HepG2 (cell line): ENCODE results near the gene PGRMC2. TPM values are rescaled to one million over a fixed set of nuclear protein-coding genes. Genes with fewer than 3 reads are reported as not detected.

Source experiments
- ATF4 ChIP-seq, 2 experiments: fragments of 450-650 bp in 1 of 2; sonication (generic) in 1 of 2; formaldehyde crosslinking; IDR thresholded peaks; 2 replicates each; pipeline versions ENCODE4 v1.5.0 to v1.8.0; 2020 to 2022; ENCODE audit warnings: mild to moderate bottlenecking in 1 of 2, missing genetic modification reagents in 1 of 2
- CERS6 ChIP-seq: sonication (generic); formaldehyde crosslinking; IDR thresholded peaks from 2 replicates; pipeline ENCODE4 v1.5.0; 2020; ENCODE audit warnings: missing genetic modification reagents
- GRHL1 ChIP-seq: sonication (generic); formaldehyde crosslinking; conservative IDR thresholded peaks from 2 replicates; pipeline ENCODE4 v1.8.0; 2022; ENCODE audit warnings: missing genetic modification reagents
- HNF1B ChIP-seq: sonication (generic); formaldehyde crosslinking; IDR thresholded peaks from 2 replicates; pipeline ENCODE4 v1.5.1; 2020; ENCODE audit warnings: mild to moderate bottlenecking, moderate library complexity, missing genetic modification reagents
- MYNN ChIP-seq: sonication (generic); formaldehyde crosslinking; IDR thresholded peaks from 2 replicates; pipeline ENCODE4 v1.4.0; 2020; ENCODE audit warnings: mild to moderate bottlenecking, low read depth, missing genetic modification reagents
- SAP130 ChIP-seq: IDR thresholded peaks from 2 replicates; pipeline ENCODE4 v1.6.1; 2016; ENCODE audit warnings: low read depth
- TCF7L2 ChIP-seq: IDR thresholded peaks from 2 replicates; pipeline ENCODE4 v1.6.1; 2011; ENCODE audit warnings: mild to moderate bottlenecking, low read depth, low read length, moderate library complexity
- ZFP90 ChIP-seq: sonication (generic); formaldehyde crosslinking; IDR thresholded peaks from 2 replicates; pipeline ENCODE4 v1.8.0; 2022; ENCODE audit warnings: missing genetic modification reagents, mild to moderate bottlenecking, inconsistent platforms, borderline replicate concordance
- ZNF234 ChIP-seq: sonication (generic); formaldehyde crosslinking; conservative IDR thresholded peaks from 2 replicates; pipeline ENCODE4 v1.5.1; 2020; ENCODE audit warnings: mild to moderate bottlenecking, missing genetic modification reagents
- ZNF24 ChIP-seq: fragments of 450-650 bp; IDR thresholded peaks from 2 replicates; pipeline ENCODE4 v1.6.1; 2017; ENCODE audit warnings: antibody characterized with exemption, mild to moderate bottlenecking
- ZNF253 ChIP-seq: sonication (generic); formaldehyde crosslinking; IDR thresholded peaks from 2 replicates; pipeline ENCODE4 v1.8.0; 2022; ENCODE audit warnings: mild to moderate bottlenecking, missing genetic modification reagents, borderline replicate concordance
- ZNF256 ChIP-seq: sonication (generic); formaldehyde crosslinking; conservative IDR thresholded peaks from 2 replicates; pipeline ENCODE4 v1.4.0; 2020; ENCODE audit warnings: missing genetic modification reagents
- ZNF318 ChIP-seq: sonication (generic); formaldehyde crosslinking; IDR thresholded peaks from 2 replicates; pipeline ENCODE4 v1.4.0; 2020; ENCODE audit warnings: mild to moderate bottlenecking, missing genetic modification reagents
- ZNF557 ChIP-seq: sonication (generic); formaldehyde crosslinking; IDR thresholded peaks from 2 replicates; pipeline ENCODE4 v1.4.0; 2020; ENCODE audit warnings: missing genetic modification reagents
- polyA plus RNA-seq, 8 experiments: library from polyadenylated mRNA; depleted of rRNA in 3 of 8; stranded (reverse) in 7 of 8; unstranded in 1 of 8; fragments of >200 nt; fragmentation: Illumina TruSeq in 4 of 8; extraction: Trizol in 4 of 8; gene quantifications; 2 replicates each; pipeline versions ENCODE4 v1.2.1 to v1.2.3, GENCODE V29; 2011 to 2016; ENCODE audit warnings: low read depth in 4 of 8, missing spikeins in 1 of 8, mixed read lengths in 1 of 8; ENCODE audit not compliant: insufficient read depth in 1 of 8
- total RNA-seq, 5 experiments: library from RNA; depleted of rRNA; stranded (reverse); fragments of >200 nt; fragmentation: Illumina TruSeq; extraction: Trizol; gene quantifications; 2 replicates each; pipeline ENCODE4 v1.2.3, GENCODE V29; 2016; ENCODE audit warnings: low read depth in 1 of 5

PGRMC2 gene
- total and polyA plus RNA-seq, 2 of the 13 experiments (the other 11 are each of a cell fraction or from before 2014, with no cell fraction given), result 16.0 to 19.8 TPM

GRCh38 chr4:128287871-128288688 lies 467 bp upstream of the PGRMC2 start (continued):
- TF ChIP-seq ZNF318 (CRISPR knock-in tag) (peak; percentile 96), GRHL1 (peak; percentile 60; the same call in 1 of the 2 replicates), ZNF24 (no peak), MYNN (CRISPR knock-in tag) (peak; percentile 97), ZFP90 (peak; percentile 98), ZNF253 (CRISPR knock-in tag) (peak; percentile 93), CERS6 (CRISPR knock-in tag) (peak; percentile 82), ATF4 (CRISPR knock-in tag; IDR thresholded peaks at IDR 0.05) (peak in 1 of 2 experiments; percentile 91; a peak in 2 of 4 replicates), ZNF557 (CRISPR knock-in tag) (peak; percentile 98; the same call in 1 of the 2 replicates), HNF1B (CRISPR knock-in tag) (peak; percentile 98), ZNF256 (CRISPR knock-in tag) (peak; percentile 98), SAP130 (CRISPR knock-in tag) (peak; percentile 94), TCF7L2 (no peak), ZNF234 (CRISPR knock-in tag) (peak; percentile 94)
